Measurements from ENCODE around the gene VLDLR.
"Not testable (repeated sequence)": the region's sequence is repeated elsewhere in the genome, so short reads cannot be mapped to it uniquely, and the experiment has no call there.

The VLDLR gene

GRCh38 chr9:2664174-2665065 lies 42.8 kb downstream of the VLDLR start:
- no peak for DNase-seq (ENCODE audit: low spot score)

- no peak for DNase-seq (ENCODE audit: low spot score)
Measured at GRCh38 chr9:2666569-2666968, 45.0 kb downstream of the VLDLR start.

DNA sequence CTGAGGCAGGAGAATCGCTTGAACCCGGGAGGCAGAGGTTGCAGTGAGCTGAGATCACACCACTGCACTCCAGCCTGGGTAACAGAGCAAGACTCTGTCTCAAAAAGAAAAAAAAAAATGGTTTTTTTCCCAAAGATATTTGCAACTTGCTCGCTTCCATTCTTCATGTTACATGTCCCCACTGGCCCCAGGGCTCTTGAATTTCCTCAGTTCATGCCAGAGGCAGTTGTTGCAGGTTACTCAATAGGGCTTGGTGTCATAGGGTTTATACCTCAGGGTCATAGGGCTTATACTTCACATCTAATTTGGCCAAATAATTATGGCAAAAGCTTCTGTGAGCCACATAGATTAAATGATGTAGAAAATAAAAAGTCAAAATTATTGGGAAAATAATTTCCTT lies 51.6 kb downstream of the VLDLR start:
- no peak for DNase-seq (ENCODE audit: low spot score)

- DNase-seq (ENCODE audit: low spot score): no peak
Measured at GRCh38 chr9:2674141-2674824, 52.7 kb downstream of the VLDLR start.

GRCh38 chr9:2675834-2676233 lies 54.2 kb downstream of the VLDLR start:
- DNase-seq (ENCODE audit: low spot score): no peak

DNA sequence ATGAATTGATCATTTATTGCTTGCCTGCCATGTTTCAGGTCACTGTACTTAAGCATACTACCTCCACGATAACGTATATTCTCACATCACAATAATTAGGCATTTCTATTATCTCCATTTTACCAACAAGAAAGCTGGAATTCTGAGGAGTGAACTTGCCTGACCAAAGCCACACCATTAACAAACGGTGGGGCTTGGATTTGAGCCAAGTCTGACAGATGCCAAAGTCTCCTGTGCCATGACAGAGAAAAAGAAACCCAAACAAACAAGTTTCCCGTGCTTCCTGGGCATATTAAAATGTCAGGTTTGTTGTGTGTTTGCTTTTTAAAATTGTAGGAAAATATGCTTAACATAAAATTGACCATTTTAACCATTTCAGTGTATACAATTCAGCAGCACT lies 54.9 kb downstream of the VLDLR start:
- no peak for DNase-seq (ENCODE audit: low spot score)

DNA sequence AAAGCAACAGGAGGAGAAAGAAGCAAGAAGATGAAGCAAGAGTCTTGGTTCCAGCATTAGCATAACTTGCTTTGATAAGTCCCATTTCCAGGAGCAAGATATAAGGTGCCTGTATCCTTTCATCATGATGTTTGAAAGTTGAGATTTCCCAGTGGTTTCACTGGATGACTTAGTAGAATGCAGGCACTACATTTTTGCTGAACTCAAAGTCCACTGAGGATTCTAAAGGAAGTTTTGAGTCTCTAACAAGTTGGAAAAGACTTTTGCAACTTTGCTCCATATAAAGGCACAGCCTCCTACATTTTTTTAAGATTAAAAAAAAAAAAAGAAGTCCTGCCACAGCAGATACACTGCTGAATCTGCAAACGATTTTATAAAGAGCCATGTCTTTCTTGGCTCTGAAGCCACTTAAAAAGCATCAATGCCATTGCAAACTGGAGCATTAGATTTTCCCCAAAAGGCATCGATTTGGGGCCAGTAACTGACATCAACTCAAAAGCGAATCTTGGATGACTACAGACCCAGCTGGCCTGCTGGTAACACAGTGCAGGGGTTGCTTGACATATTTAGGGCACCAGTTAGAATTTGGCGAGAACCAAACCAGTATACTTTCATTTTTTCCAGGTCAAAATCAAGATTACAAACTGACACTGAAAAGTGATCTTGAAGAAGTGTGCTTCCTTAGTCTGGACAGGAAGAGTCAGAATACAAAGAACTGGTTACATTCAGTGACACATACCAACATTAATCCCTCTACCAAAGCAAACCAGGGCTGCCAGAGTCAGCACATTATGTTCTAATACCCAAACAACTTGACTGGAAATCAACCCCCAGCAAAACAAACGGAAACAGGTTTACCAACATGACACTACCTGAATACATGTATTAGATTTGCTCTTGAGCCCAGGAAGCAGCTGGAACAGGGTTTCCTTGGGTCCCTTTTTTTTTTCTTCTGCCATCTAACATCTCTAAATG lies 56.6 kb downstream of the VLDLR start:
- no peak for DNase-seq (ENCODE audit: low spot score)

DNA sequence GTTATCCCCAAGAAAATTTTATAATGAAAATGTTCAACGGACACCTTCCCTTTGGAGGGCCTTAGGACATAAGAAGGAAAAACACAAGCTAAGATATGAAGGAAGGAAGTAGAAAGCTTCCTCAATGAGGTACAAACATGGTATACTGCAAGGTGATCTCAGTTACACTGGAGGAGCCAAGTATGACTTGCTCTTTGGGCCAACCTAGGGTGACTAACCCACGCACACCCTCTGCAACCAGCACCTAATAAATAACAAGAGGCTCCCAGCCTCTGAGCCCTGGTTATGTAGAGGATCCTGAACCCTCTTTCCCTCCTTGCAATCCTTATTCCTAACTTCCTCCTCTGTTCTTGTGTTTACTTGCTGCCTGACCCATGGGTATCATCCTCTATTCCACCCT lies 57.4 kb downstream of the VLDLR start:
- DNase-seq (ENCODE audit: low spot score): no peak

- DNase-seq (ENCODE audit: low spot score): no peak
Measured at GRCh38 chr9:2681981-2682380, 60.4 kb downstream of the VLDLR start.

GRCh38 chr9:2686911-2687310 lies 65.3 kb downstream of the VLDLR start:
- no peak for DNase-seq (ENCODE audit: low spot score)

DNA sequence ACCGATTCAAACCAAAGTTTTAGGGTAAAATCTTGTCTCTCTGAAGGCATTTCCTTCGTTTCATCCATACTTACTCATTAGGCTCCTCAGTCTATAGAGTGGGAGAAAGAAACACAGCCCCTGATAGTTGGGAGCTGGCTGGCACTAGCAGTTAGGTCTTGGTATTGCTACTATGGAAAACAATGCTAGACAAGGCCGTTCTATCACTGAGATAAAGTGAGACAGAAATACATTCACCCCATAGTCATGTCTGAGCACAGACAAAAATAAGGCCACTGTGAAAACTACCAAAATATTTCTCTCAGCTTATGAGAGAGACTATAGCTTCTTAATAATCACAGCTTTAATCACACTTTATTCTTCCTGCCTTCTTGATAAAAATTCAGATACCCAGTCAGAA lies 67.0 kb downstream of the VLDLR start:
- DNase-seq (ENCODE audit: low spot score): no peak

- DNase-seq (ENCODE audit: low spot score): no peak
Measured at GRCh38 chr9:2691212-2691611, 69.6 kb downstream of the VLDLR start.

GRCh38 chr9:2691626-2692025 lies 70.0 kb downstream of the VLDLR start:
- DNase-seq (ENCODE audit: low spot score): no peak

- DNase-seq (ENCODE audit: low spot score): no peak
Measured at GRCh38 chr9:2693056-2693455, 71.5 kb downstream of the VLDLR start.

DNA sequence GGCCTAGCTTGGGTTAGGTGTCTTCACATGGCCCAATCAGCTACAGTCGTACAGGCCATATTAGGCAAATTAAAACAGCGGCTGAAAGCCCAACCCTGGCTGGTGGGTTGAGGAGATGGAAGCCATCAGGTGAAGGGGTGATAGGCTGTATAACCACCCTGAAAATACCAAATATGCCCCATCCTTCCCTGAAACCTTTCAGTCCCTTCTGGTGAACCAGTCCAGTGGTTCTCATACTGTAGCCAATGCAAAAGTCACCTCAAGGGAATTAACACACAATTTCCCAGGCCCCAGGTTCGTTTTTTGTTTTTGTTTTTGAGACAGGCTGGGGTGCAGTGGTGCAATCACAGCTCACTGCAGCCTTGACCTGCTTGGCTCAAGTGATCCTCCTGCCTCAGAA lies 75.9 kb downstream of the VLDLR start:
- DNase-seq (ENCODE audit: low spot score): no peak

DNA sequence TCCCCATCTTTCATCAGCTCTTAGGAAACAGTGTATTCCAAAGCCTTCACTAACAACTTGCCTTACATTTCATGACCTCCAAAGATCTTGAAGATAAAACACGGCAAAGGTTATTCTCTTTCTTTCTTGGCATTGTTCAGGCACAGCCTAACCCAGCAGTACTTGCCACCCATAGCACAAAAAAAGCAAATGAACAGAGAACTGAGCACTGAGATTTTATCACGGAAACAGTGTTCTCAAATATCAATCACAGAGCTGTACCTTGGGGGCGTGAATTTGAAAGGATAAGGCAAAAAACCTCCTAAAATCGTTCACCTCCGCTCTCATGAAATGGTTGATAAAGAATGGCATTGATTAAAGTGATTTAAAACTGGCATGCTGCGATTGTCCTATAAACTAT lies 78.8 kb downstream of the VLDLR start:
- no peak for DNase-seq (ENCODE audit: low spot score)

DNA sequence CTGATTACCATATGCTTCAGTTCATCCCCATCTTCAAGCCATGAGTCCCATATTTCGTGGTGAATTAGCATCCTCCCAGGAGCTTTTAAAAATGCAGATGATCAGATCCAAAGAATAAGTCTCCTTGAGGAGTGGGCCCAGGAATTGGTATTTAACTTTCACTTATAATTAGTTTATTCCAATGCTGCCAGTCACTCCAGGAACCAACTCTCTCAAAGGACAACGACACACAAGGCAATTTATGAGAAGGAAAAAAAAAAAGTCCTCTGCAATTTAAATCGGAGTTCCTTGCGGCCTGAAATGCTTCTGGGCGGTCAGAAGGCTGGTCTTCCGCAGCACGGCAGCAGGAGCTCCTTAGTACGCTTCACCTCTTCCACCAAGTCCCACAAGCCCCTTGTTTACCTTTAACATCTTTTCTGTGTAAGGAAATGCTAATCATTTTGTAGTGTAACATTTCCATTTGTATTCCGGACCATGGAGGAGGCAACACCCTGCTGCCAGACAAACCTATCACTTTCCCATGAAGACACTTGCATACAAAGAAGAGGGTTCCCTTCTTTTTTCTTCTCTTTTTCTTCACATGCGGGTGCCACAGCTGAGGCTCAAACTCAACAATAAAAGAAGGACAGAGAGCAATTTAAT lies 79.4 kb downstream of the VLDLR start:
- no peak for DNase-seq (ENCODE audit: low spot score)

DNA sequence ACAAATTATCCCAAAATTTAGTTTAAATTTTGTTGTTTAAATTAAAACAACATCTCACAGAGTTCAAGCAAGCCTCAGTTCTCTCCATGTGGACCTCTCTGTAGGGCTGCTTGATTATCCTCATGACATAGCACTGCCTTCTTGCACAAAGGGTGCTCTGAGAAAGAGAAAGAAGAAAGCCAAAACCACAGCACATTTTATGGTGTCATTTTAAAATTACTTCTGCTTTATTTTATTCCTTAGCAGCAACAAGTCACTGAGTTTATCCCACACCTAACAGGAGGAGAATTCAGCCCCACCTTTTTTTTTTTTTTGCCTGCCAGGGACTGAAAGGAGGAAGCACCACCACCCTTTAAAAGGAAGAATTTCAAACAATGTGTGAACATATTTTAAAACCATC lies 82.9 kb downstream of the VLDLR start:
- DNase-seq (ENCODE audit: low spot score): no peak

DNA sequence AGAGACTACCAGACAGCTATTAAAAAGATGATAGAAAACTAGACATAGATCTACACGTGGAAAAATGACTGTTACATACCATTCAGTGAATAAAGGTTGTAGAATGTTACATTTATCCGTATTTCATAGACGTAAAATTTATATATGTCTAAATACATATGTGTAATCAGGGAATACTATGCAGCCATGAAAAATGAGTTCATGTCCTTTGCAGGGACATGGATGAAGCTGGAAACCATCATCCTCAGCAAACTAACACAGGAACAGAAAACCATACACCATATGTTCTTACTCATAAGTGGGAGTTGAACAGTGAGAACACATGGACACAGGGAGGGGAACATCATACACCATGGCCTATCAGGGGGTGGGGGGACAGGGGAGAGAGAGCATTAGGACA lies 85.7 kb downstream of the VLDLR start:
- DNase-seq (ENCODE audit: low spot score): not testable (repeated sequence)

Data from globus pallidus (tissue), 1 donor.